NCI-H2029 (cell line): ENCODE measurements around the gene MCCC1.
"Not testable (repeated sequence)": the region's sequence is repeated elsewhere in the genome, so short reads cannot be mapped to it uniquely, and the experiment has no call there.

Source experiments
- DNase-seq: peaks from one replicate; lab custom pipeline; 2025; lab: John Stamatoyannopoulos, UW

MCCC1 gene

GRCh38 chr3:183044547-183045229, 54.6 kb downstream of the MCCC1 start:
- no peak for DNase-seq

- no peak for DNase-seq
Measured at GRCh38 chr3:183038757-183039156, 60.5 kb downstream of the MCCC1 start.

DNA sequence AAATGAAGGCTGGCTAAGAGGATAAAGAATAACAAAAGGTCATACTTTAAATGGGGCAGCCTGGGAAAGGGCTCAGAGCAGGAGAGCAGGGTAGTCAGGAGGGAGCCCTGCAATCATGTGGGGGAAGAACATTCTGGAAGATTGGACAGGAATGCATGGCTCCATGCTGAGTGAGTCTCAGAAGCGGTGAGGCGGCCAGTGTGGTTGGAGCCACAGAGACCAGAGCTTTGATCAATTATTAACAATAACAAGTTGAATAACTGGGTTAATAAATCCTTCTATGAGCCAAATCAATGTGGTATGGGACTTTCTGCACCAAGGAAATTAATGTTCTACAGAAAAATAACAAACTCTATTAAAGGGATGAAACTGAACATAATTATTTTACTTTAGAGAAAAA, 61.1 kb downstream of the MCCC1 start:
- DNase-seq = no peak

DNA sequence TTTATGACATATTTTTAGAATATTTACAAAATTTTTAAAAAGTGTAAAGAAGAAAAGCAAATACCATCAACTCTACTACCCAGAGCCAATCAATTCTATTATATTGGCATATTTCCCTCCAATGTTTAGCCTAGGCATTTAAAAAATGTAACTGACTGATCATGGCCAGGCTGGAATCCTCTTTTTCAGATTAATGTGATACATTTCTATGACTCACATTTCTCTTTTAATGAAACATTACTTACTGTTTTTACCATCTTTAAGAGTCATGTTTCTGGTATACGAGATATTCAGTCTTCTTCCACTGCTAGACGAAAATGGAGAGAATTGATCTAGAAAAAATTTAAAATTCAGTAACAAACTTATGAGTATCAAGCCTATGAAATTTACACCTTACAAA, 65.5 kb downstream of the MCCC1 start:
- no peak for DNase-seq

- DNase-seq = no peak
Measured at GRCh38 chr3:183032880-183033555, 66.3 kb downstream of the MCCC1 start.

DNA sequence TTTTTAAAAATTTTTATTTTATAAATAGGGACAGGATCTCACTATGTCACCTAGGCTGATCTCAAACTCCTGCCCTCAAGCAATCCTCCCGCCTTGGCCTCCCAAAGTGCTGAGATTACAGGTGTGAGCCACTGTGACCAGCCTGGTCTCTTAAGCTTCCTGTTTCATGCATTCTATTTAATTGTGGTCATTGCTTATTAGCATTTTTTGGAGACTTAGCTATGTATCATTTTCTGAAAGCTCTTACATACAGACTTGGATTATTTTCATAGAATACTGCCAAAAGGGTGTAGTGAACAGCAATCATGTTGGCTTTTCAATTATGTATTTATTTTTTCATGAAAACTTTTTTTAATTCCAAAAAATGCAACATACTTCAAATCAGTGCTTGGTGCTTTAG, 67.5 kb downstream of the MCCC1 start:
- no peak for DNase-seq

DNA sequence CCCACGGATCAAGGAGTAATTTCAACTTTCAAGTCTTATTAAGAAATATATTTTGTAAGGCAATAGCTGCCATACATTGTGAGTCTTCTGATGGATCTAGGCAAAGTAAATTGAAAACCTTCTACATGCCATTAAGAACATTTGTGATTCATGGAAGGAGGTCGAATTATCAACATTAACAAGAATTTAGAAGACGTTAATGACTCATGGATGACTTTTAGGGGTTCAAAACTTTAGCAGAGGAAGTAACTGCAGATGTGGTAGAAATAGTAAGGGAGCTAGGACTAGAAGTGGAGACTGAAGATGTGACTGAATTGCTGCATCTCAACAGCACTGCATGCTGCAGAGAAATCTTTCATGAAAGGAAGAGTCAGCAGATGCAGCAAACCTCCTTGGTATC, 70.9 kb downstream of the MCCC1 start:
- DNase-seq = no peak

DNA sequence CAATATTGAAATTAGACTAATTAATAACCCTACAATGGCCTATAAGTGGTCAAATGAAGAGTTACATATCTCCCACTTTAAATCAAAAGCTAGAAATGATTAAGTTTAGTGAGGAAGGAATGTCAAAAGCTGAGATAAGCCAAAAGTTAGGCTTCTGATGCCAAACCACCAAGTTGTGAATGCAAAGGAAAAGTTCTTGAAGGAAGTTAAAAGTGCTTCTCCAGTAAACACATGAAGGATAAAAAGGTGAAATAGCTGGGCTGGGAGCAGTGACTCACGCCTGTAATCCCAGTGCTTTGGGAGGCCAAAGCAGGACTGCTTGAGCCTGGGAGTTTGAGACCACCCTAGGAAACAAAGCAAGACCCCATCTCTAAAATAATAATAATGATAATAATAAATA, 72.0 kb downstream of the MCCC1 start:
- DNase-seq = no peak

DNA sequence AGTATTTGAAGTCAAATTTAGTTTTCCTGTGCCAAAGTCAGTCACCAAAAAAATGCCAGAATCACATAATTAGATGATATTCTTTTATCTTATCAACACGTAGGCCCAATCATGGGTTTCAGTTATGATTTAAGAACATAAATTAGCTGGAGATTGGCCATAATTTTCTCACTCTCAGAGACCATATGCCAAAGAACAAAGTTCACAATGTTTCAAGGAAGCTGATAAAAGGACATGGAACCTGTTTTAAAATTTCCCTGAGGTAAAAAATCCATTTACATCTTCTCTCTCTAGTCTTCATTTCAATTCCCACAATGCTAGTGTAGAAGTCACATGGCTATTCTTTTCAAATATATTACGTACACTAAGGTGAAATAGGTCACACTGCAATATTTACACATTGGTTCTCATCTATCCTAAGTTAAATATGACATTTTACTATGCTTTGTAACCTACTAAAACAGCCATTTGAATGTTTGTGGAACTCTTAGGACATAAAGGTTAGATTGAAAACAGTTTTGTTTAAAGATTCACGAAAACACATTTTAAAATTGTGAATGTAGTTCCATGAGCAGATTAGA, 76.3 kb downstream of the MCCC1 start:
- no peak for DNase-seq

DNA sequence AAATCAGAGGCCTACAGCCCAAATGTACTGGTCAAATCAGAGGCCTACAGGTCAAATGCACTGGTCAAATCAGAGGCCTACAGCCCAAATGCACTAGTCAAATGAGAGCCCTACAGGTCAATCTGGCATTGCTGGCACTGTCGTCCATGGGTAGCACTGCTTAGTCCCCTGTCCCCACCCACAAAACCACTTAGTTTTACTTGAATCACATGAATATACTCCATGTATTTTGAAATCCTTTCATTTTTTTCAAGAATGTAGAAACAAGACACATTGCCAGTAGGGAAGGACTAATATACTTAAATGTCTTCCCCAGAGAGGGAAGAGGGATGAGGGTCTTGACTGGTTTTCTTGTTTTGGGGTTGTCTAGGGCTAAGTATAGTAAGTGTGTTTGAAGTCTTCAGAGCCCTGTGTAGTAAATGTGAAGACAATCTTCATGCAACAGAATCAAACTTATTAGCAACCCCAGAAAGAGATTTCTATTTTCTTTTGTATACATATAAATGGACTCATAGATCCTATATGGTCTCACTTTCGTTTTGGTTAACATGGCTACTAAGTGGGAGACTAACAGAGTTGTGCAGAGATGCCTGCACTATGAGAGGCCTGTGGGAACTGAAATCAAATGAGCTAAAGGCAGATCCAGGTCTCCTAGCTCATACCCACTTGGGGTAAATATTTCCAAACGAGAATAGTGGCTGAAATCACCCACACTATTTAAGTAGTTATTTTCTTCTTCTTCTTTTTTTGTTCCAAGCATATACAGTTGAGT, 80.7 kb downstream of the MCCC1 start:
- DNase-seq = no peak

DNA sequence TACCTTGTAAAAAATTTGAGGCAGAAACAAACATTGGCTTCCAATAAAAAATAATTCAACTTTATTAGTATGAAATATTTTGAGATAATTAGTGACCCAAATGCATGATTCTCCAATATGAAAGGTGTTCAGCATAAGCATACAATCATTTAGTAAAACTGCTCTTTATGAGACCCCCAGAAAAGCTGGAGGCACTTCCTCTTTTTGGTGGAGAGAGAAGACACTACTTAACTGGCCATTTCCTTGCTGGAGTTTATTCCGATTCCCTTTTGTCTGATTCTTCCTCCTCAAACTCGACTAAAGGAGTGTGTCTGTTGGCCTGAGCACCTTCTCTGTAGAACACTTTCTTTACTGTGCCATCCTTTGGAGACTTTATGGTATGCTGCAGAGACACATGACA, 84.1 kb downstream of the MCCC1 start:
- DNase-seq = no peak

DNA sequence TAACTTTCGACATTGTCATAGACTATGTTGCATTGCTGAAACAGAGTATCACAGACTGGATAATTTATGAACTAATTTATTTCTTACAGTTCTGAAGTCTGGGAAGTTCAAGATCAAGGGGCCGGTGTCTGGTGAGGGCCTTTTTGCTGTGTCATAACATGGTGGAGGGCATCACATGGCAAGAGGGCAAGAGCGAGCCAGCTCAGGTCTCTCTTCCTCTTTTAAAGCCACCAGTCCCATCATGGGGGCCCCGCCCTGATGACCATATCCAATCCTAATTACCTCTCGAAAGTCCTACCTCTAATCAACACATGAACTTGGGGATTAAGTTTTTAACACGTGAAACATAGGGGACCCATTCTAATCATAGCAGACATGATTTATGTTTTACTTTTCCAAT, 85.4 kb downstream of the MCCC1 start:
- no peak for DNase-seq

GRCh38 chr3:183013074-183013473, 86.2 kb downstream of the MCCC1 start:
- no peak for DNase-seq

DNA sequence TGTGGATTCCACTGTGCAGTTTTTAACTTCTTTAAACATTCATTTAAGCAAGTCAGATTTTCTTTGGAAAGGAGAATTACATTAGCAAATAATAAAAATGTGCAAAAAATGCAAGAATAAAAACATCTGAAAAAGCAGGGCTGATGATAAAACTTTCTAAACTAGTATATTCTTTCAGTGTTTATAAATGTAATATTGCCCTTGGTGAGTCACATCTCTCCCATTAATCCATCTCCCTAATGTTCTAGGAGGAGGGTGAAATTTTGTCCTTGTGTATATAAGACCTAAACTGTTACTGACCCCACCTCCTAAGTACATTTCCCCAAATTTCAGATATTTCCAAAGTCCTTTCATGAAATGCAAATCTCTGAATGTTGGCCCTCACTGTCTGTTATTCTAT, 90.5 kb downstream of the MCCC1 start:
- DNase-seq = no peak

DNA sequence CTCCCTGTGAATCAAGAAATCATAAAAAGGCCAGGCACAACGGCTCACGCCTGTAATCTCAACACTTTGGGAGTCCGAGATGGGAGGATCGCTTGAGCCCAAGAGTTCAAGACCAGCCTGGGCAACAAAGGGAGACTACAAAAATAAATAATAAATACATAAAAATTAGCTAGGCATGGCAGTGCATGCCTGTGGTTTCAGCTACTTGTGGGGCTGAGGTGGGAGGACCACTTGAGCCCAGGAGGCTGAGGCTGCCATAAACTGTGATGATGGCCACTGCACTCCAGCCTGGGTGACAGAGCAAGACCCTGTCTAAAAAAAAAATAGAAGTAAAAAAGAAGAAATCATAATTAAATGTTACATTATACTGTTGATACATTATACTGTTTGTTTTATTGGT, 91.0 kb downstream of the MCCC1 start:
- no peak for DNase-seq

DNA sequence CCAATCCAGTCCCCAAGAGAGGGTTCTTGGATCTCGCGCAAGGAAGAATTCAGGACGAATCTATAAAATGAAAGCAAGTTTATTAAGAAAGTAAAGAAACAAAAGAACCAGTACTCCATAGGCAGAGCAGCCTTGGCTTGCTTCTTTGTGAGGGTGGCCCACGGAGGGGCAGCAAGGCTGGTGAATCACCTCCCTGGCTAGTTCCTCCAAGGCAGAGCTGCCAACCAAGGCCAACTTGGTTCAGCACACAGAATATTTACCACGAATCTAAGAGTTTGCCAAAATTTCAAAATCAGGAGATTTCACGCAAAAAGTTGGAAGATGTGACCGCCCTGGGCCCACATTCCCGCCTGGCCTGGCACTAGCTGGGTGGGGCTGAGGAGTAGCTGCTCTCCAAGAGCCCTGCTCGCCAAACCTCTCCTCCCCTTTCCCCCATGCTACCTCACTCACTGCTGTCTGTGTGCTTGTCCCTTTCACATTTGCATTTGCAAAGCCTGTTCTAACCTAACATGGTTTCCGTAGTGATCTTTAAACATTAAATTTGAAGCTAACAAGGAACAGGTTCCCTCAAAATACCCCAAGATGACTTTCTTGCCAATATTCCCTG, 92.8 kb downstream of the MCCC1 start:
- no peak for DNase-seq

- DNase-seq = no peak
Measured at GRCh38 chr3:182999767-183000166, 99.5 kb downstream of the MCCC1 start.

DNA sequence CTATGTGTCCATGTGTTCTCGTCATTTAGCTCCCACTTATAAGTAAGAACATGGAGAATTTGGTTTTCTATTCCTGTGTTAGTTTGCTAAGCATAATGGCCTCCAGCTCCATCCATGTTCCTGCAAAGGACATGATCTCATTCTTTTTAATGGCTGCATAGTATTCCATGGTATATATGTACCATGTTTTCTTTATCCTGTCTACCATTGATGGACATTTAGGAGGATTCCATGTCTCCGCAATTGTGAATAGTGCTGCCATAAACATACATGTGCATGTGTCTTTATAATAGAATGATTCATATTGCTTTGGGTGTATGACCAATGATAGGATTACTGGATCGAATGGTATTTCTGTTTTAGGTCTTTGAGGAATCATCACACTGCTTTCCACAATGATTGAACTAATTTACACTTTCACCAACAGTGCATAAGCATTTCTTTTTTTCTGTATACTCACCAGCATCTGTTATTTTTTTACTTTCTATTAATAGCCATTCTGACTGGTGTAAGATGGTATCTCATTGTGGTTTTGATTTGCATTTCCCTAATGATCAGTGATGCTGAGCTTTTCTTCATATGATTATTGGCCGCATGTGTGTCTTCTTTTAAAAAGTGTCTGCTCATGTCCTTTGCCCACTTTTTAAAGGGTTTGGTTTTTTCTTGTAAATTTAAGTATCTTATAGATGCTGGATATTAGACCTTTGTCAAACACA, 105.7 kb downstream of the MCCC1 start:
- not testable (repeated sequence) for DNase-seq

DNA sequence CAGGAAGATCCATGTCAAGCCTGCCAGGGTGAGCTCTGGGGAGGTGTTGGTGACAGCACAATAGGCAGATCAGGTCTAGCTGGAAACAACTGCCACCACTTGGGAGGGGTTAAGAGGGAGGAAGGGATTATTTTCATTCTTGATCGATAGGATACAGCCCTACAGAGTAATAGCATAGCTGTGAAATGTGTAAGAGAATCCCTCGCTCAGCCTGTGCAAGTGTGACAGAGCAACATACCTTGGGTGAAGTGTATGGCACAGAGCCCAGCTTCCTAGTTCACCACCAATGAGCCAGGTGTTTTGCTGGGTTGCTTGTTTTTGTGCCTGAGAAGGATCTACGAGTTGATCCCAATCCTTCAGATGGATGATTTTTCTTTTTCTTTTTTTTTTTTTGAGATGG, 109.7 kb downstream of the MCCC1 start:
- peak; percentile 82 for DNase-seq

- no peak for DNase-seq
Measured at GRCh38 chr3:182986021-182986420, 113.3 kb downstream of the MCCC1 start.

DNA sequence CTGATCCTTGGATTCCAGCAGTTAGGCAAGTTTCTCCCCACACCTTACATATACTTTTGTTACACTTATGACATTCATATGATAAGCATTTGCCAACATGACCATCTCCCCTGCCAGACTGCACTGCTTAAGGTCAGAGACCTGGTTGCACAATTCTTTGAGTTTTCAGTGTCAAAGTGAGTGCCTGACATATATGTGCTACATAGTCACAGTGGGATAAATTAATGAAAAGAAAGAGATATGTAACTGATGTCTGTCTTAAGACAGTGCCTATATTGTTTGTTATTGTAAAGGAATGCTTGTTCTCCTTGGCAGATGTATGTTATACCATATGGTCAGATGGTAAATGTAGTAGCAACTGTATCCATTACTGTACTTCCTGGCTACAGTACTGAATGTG, 115.4 kb downstream of the MCCC1 start:
- DNase-seq = no peak

DNA sequence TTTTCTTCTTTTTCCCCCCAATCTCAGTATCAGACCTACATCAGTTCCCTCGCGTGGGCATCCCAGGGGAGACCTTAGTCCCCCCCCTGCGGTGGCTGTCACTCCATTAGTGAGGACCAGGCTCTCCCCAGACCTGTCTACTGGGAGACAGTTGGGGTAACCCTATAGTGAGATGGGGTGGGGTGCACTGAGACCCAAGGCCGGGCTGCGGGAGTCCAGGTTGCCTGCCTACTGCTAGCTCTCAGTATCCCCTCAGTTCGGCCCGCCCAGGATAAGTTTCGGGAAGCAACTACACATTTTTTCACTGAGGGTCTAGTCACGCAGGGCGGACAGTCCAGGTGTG, 118.3 kb downstream of the MCCC1 start:
- DNase-seq = no peak
